H1 (cell line): ENCODE data around the gene LAMP1. TPM values are rescaled to one million over a fixed set of nuclear protein-coding genes. Genes with fewer than 3 reads are reported as not detected.

Experiments
- CEBPB ChIP-seq: IDR thresholded peaks from 2 replicates; pipeline ENCODE4 v1.6.1; 2012; ENCODE audit warnings: low read depth, low read length
- MAFK ChIP-seq: IDR thresholded peaks from 2 replicates; pipeline ENCODE4 v1.6.1; 2012; ENCODE audit warnings: low read depth, mild to moderate bottlenecking, improper control_type of control experiment, low read length
- SIX5 ChIP-seq: IDR thresholded peaks from 2 replicates; pipeline ENCODE4 v1.6.1; 2011; ENCODE audit warnings: mild to moderate bottlenecking, low read depth, low read length
- TAF1 ChIP-seq: IDR thresholded peaks from 2 replicates; pipeline ENCODE4 v1.6.1; 2011; ENCODE audit warnings: mild to moderate bottlenecking, low read depth, low read length
- polyA plus RNA-seq, 7 experiments: library from polyadenylated mRNA; depleted of rRNA in 3 of 7; stranded (reverse) in 5 of 7; unstranded in 2 of 7; fragments of >200 nt in 5 of 7; fragments of 200-250 nt in 2 of 7; gene quantifications; 1 replicate in 5 of 7; 2 replicates in 1 of 7; 4 replicates in 1 of 7; pipeline versions ENCODE4 v1.2.1 to v1.2.3, GENCODE V29; 2011 to 2013; ENCODE audit warnings: missing spikeins in 2 of 7, mixed read lengths in 2 of 7
- total RNA-seq: library from RNA; stranded (reverse); fragmentation: NEBNext Ultra II Directional; extraction: Animal tissue kit (Norgen Biotek cat#: 25700); gene quantifications from 2 replicates; pipeline ENCODE4 v1.2.1, GENCODE V29; 2021
- TF ChIP-seq, protein P1 (sequence below): fragments of 300-600 bp; sonication (generic); IDR thresholded peaks from 2 replicates; pipeline ENCODE4 v1.7.1; 2012; ENCODE audit warnings: low read length, moderate library complexity, mild to moderate bottlenecking, inconsistent platforms; ENCODE audit not compliant: insufficient replicate concordance

The LAMP1 gene
- total and polyA plus RNA-seq, 2 of the 8 experiments (the other 6 are each of a cell fraction or from before 2014, with no cell fraction given), result 97.6 to 140 TPM

DNA sequence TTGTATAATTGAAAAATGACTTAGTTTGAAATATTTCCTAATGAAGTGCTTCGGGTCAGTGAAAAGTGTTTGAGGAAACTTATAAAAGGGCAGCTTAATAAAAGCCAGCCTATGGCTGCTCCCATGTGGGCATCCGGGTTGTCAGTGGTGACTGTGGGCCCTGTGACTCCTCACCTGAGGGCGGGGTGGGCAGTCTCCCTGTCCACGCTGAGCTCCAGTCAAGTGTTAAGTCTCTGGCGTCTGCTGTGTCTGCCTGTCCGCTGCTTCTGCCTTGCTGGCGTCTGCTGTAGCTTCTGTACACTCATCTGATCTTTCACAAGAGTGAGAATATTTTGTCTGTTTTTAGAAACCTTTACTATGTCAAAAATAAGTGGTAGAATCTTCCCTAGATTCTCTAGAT, 7.1 kb downstream of the LAMP1 start (continued):
- TF ChIP-seq TAF1 (no peak), MAFK (no peak), CEBPB (no peak), SIX5 (no peak)
- TF ChIP-seq, protein P1, sequence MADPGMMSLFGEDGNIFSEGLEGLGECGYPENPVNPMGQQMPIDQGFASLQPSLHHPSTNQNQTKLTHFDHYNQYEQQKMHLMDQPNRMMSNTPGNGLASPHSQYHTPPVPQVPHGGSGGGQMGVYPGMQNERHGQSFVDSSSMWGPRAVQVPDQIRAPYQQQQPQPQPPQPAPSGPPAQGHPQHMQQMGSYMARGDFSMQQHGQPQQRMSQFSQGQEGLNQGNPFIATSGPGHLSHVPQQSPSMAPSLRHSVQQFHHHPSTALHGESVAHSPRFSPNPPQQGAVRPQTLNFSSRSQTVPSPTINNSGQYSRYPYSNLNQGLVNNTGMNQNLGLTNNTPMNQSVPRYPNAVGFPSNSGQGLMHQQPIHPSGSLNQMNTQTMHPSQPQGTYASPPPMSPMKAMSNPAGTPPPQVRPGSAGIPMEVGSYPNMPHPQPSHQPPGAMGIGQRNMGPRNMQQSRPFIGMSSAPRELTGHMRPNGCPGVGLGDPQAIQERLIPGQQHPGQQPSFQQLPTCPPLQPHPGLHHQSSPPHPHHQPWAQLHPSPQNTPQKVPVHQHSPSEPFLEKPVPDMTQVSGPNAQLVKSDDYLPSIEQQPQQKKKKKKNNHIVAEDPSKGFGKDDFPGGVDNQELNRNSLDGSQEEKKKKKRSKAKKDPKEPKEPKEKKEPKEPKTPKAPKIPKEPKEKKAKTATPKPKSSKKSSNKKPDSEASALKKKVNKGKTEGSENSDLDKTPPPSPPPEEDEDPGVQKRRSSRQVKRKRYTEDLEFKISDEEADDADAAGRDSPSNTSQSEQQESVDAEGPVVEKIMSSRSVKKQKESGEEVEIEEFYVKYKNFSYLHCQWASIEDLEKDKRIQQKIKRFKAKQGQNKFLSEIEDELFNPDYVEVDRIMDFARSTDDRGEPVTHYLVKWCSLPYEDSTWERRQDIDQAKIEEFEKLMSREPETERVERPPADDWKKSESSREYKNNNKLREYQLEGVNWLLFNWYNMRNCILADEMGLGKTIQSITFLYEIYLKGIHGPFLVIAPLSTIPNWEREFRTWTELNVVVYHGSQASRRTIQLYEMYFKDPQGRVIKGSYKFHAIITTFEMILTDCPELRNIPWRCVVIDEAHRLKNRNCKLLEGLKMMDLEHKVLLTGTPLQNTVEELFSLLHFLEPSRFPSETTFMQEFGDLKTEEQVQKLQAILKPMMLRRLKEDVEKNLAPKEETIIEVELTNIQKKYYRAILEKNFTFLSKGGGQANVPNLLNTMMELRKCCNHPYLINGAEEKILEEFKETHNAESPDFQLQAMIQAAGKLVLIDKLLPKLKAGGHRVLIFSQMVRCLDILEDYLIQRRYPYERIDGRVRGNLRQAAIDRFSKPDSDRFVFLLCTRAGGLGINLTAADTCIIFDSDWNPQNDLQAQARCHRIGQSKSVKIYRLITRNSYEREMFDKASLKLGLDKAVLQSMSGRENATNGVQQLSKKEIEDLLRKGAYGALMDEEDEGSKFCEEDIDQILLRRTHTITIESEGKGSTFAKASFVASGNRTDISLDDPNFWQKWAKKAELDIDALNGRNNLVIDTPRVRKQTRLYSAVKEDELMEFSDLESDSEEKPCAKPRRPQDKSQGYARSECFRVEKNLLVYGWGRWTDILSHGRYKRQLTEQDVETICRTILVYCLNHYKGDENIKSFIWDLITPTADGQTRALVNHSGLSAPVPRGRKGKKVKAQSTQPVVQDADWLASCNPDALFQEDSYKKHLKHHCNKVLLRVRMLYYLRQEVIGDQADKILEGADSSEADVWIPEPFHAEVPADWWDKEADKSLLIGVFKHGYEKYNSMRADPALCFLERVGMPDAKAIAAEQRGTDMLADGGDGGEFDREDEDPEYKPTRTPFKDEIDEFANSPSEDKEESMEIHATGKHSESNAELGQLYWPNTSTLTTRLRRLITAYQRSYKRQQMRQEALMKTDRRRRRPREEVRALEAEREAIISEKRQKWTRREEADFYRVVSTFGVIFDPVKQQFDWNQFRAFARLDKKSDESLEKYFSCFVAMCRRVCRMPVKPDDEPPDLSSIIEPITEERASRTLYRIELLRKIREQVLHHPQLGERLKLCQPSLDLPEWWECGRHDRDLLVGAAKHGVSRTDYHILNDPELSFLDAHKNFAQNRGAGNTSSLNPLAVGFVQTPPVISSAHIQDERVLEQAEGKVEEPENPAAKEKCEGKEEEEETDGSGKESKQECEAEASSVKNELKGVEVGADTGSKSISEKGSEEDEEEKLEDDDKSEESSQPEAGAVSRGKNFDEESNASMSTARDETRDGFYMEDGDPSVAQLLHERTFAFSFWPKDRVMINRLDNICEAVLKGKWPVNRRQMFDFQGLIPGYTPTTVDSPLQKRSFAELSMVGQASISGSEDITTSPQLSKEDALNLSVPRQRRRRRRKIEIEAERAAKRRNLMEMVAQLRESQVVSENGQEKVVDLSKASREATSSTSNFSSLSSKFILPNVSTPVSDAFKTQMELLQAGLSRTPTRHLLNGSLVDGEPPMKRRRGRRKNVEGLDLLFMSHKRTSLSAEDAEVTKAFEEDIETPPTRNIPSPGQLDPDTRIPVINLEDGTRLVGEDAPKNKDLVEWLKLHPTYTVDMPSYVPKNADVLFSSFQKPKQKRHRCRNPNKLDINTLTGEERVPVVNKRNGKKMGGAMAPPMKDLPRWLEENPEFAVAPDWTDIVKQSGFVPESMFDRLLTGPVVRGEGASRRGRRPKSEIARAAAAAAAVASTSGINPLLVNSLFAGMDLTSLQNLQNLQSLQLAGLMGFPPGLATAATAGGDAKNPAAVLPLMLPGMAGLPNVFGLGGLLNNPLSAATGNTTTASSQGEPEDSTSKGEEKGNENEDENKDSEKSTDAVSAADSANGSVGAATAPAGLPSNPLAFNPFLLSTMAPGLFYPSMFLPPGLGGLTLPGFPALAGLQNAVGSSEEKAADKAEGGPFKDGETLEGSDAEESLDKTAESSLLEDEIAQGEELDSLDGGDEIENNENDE, result no peak
